ENCODE measurements around the gene NOL4L.

The NOL4L gene

DNA sequence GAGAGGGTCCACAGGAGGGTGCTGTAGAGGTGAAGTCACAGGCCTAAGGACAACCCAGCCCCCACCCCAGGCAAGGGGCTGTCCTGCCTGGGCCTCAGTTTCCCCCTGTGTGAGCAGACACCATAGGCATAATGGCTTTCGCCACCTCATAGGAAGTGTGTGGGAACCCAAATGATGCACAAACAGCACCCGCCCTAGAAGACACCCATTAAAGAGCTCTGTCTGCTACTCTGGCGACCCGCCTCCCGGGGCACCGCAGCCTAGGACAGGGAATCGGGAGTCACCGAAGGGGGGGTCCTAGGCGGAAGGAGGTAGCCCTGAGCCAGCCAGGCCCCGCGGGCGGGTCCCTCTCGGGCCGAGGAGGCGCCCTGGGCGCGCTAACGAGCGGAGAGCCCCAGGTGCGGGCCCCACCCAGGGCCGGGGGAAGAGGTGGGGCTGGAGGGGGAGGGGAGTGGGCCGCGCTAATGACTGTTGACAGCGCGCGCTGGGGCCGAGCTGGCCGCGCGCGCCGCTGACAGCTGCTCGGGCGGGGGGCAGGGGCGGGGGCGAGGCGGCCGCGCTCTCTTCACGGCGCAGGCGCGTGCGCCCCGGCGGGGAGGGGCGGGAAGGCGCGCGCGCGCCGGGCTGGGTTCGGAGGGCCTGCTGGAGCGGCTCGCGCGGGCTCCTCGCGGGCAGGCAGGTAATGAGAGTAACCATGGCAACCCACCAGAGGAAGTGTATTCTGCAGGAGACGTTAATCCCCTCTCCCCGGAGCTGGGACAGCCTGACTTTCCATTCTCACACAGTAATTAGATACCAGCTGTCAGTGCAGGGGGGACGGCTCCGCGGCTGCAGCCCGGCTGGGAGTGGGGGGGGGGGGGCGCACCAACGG, 48.9 kb downstream of the NOL4L start:
- H3K4me3 ChIP-seq (ENCODE audit: low read depth, low read length) = peak overlapping the region; percentile 50
- TF ChIP-seq, protein P1, sequence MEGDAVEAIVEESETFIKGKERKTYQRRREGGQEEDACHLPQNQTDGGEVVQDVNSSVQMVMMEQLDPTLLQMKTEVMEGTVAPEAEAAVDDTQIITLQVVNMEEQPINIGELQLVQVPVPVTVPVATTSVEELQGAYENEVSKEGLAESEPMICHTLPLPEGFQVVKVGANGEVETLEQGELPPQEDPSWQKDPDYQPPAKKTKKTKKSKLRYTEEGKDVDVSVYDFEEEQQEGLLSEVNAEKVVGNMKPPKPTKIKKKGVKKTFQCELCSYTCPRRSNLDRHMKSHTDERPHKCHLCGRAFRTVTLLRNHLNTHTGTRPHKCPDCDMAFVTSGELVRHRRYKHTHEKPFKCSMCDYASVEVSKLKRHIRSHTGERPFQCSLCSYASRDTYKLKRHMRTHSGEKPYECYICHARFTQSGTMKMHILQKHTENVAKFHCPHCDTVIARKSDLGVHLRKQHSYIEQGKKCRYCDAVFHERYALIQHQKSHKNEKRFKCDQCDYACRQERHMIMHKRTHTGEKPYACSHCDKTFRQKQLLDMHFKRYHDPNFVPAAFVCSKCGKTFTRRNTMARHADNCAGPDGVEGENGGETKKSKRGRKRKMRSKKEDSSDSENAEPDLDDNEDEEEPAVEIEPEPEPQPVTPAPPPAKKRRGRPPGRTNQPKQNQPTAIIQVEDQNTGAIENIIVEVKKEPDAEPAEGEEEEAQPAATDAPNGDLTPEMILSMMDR (IDR thresholded peaks at IDR 0.05; ENCODE audit: control insufficient read depth, extremely low read depth, insufficient read depth) = no peak
- DNase-seq (ENCODE audit: low read depth) = no peak

DNA sequence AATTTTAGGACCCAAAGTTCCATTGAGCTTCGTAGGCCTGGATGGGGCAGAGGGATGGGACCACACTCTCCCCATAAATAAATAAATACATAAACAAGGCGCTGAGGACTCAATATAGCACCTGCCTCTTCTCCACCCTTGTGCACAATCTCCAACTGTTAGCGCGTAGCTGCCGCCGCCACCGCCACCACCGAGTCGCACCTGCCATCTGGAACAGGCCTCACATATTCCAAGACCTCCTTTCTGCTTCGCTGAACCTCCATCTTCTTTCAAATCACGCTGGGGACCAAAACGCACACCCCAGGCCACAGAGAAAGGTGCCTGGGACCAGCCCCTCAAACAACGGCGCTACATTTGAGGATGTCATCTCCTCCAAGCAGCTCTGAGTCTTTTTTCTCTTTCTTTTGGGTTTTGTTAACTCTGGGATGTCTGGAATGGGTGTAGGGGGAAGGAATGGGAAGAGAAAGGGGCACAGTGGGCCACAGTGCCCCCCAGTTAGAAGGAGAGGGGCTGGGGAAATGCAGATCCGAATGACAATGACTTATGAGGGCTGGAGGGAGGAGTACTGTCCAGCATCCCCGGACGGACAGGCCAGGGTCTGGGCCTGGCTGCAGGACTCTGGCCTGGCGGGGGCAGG, 49.7 kb downstream of the NOL4L start:
- TF ChIP-seq, protein P1 (IDR thresholded peaks at IDR 0.05; ENCODE audit: control insufficient read depth, extremely low read depth, insufficient read depth) = no peak
- peak overlapping the region; percentile 48; the same call in 1 of the 2 replicates for H3K4me3 ChIP-seq (ENCODE audit: low read depth, low read length)
- no peak for DNase-seq (ENCODE audit: low read depth)

DNA sequence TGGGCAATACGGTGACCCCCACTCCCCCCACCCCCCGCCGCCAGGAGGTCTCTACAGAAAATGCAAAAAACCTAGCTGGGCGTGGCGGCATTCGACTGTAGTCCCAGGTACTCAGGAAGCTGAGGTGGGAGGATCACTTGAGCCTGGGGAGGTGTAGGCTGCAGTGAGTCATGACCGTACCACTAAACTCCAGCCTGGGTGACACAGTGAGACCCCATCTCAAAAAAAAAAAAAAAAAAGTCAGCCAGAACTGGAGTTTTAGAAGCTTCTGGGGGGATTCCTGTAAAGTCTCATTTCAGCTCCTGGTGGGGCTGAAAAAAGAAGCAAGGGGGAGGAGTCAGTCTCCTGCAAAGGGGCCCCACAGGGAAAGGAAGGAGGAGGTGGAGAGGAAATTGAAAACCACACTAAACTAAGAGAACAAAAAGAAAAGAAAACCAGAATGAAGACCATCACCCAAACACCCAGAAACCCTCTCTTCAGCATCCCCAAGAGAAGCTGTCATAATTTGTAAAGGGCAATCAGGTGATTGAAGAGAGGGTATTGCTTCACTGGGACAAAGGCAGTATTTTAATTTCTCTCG, 50.4 kb downstream of the NOL4L start:
- no peak for DNase-seq (ENCODE audit: low read depth)
- TF ChIP-seq, protein P1 (IDR thresholded peaks at IDR 0.05; ENCODE audit: control insufficient read depth, extremely low read depth, insufficient read depth) = no peak
- H3K4me3 ChIP-seq (ENCODE audit: low read depth, low read length) = no peak overlapping the region

DNA sequence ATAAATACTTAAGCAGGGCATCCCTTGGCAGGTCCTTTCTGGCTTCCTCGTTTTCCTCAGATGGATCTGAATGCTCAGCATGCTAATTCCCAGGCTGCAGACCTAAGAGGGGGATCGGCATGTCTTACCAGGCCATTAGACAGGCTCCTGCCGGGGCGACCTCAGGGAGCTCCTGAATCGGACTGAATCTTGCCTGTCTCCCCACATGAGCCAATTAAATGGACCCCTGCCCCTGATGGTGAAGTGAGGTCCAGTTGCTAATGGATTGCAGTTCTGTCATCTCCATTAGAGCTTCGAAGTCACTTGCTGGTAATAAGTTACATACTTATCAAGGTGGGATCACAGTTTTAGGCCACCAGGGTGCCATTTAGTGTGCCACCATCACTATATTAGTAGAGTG, 51.4 kb downstream of the NOL4L start:
- no peak overlapping the region for H3K4me3 ChIP-seq (ENCODE audit: low read depth, low read length)
- DNase-seq (ENCODE audit: low read depth) = no peak
- TF ChIP-seq, protein P1 (IDR thresholded peaks at IDR 0.05; ENCODE audit: control insufficient read depth, extremely low read depth, insufficient read depth) = no peak

DNA sequence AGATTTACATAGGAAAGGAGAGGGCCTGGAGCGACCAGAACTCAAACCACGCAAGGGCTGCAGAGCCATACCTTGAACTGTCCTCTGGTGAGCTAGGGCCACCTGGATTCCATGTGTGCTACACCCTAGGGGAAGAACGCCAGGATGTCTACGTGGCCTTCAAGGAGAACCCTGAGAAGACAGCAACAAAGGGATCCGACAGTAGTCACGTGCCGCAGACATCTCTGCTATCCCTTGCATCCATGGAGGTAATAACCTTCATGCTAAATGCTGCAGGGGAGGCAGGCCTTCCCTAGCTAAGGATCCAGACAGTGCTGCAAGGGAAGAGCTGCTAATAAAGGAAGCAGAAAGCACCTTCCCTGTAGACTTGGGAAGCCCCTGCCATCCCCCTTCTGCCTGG, 52.9 kb downstream of the NOL4L start:
- TF ChIP-seq, protein P1 (IDR thresholded peaks at IDR 0.05; ENCODE audit: control insufficient read depth, extremely low read depth, insufficient read depth) = no peak
- H3K4me3 ChIP-seq (ENCODE audit: low read depth, low read length) = no peak overlapping the region
- DNase-seq (ENCODE audit: low read depth) = no peak

DNA sequence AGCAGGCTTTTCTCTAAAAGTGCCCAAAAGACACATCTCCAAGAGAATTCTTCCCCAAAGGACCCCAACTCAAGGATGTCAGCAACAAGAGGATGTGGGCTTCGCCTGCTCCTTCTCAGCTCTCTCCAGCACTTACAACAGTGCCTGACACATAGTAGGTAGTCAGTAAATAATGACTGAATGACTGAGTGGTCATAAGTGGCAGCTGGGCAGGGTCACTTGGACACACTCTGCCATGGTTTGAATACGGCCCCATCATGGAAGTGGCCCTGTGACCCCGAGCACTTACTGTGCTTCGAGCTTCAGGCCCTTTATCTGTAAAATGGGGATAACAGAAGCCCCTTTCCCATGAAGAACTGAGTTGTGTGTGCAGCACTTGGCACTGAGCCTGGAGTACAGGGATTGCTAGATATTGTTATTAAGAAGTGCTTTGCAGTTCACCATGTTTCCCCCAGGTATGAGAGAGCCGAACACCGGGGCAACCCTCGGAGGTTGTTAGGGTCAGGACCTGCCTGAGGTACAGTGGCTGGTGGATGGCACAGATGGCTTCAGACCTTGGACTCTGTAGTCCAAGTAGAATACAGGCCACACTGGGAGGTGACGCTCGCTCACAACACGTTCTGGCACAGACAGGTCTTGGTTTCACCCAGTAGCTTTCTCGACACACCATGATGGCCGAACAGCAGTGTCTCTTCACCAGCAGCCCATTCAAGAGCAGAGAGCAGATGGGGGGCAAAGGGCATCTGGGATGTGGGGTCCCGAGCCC, 56.0 kb downstream of the NOL4L start:
- H3K4me3 ChIP-seq (ENCODE audit: low read depth, low read length) = no peak overlapping the region
- TF ChIP-seq, protein P1 (IDR thresholded peaks at IDR 0.05; ENCODE audit: control insufficient read depth, extremely low read depth, insufficient read depth) = no peak
- no peak for DNase-seq (ENCODE audit: low read depth)

Data from LNCaP clone FGC (cell line).